HG02759 (cell line): ENCODE data around the gene ANKS6.

Experiments used
- ATAC-seq: cut with Tn5 transposase; IDR thresholded peaks from one replicate; pipeline ENCODE4 v1.9.1; 2021; ENCODE audit warnings: mild to moderate bottlenecking, moderate library complexity; ENCODE audit not compliant: unreplicated experiment

Gene ANKS6

DNA sequence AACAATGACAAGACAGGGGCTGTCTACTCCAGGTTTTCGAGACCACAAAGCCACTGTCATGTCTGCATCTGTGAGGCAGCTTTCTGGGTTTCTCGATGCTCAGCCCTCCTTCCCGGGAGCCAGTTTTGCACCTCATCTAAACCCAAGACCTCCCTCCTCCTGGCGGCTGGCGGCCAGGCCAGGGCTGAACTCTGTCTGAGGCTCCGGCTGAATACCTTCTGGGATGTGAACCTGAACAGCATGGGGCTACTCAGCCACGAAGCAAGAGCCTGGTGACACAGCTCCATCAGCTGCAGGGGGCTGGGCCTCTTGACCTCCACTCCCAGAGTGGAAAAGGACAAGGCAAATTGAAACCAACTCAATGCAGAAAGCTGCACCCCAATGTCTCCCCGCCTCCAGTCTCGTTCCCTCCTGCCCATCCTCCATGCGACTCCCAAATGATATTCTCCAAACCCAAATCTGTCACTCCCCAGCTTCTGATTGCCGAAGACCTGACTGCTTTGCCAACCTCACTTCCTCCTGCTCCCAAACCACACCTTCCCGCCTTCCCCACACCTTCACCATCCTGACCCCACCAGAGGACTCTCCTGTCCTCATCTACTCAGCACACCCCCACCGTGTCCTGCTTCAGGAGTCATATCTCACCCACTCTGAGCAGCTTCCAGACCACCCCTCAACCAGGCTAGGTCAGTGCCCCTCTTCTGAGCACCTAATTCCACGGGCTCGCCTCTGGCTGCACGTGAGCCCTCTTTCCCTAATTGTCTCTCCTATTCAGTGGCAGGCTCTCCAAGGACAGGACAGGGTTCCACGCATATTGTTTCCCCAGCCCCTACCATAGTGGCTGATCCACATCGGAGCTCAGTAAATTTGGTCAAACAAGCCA lies 4.5 kb downstream of the ANKS6 start:
- ATAC-seq, result no peak

DNA sequence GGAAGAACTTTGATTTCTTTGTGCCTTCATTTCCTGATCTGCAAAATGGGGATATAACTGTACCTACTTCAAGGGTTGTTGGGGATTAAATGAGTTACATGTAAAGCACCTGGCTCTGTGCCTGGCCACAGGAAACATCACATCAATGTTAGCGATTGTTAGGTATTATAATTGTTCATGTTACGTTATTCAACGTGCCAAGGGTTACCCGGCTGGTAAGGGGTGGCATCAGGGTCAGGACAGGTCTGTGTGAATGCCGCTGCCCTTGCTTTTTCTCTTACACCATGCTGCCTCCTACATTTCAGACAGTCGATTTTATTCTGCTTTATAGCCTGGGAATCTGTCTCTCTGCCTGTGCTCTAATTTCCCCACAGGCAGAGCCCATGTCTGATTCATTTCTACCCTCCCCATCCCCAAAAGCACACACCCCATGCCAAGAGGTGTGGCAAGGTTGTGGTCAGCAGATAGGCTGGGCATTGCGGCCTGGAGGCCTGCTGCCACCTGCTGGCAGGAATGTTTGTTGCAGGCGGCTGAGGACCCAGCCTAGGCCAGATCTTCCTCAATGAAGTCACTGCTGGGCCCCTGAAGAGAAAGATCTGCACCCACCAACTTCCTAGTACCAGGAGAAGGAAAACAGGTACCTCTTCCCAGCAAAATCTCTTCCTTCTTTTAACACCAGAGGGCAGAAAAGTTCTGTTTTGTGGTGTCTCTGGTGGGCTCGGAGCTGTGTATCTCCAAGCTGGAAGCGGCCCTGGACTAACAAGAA lies 5.3 kb downstream of the ANKS6 start:
- ATAC-seq, result peak; percentile 70

DNA sequence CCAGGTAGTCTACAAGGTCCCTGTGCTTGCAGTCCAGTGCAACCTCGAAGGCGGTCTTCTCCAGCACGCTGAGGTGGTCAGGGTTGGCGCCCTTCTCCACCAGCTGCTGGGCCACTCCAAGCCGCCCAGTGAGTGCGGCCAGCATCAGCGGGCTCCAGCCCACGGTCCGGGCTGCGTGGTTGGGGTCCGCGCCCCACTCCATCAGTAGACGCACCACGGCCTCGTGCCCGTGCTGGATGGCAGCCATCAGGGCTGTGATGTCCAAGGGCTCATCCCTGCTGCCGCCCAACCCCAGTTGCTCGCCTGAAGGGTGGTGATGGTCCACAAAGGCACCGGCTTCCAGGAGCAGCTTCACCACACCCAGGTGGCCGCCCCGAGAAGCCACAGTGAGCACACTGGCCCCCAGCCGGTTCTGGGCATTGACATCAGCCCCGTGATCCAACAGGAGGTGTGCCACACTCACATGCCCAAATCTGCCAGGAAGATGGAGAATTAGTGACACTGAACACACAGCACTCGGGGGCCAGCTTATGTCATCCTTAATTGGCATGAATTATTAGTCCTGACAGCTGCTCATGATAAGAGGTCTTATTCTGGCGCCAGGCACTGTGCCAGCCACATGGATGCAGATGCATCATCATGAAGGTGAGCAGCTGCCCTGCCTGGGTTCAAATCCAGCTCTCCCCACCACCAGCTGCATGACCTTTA lies 6.1 kb downstream of the ANKS6 start:
- ATAC-seq, result no peak

GRCh38 chr9:98789483-98790133 lies 6.7 kb downstream of the ANKS6 start:
- ATAC-seq, result no peak

DNA sequence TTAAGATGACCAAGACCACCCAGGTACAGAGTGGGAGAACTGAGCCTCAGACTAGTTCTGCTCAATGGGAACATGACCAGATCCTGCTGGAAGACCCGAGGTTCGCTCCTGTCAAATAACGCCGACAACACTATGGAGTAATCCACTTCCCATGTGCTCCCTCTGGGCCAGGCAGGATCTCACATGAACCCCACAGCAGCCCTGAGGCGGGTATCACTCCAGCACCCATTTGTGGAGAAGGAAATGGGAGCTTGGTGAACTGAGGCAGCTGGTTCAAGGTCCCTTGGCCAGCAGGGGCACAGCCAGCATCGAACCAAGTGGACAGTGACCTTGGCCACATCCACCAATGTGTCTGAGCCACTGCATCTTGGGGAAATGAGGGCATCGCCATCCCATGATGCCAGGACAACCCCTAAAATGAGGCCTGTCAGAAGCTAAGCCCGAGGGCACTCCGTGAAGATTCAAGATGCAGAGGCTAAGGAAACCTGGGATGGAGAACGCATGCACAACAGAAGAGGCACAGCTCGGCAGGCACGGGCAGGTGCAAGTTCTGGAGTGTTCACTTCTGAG lies 8.5 kb downstream of the ANKS6 start:
- no peak for ATAC-seq

- no peak for ATAC-seq
Observed at GRCh38 chr9:98786750-98787510, 9.4 kb downstream of the ANKS6 start.

- no peak for ATAC-seq
Observed at GRCh38 chr9:98784831-98785806, 11.2 kb downstream of the ANKS6 start.

GRCh38 chr9:98783518-98784226 lies 12.7 kb downstream of the ANKS6 start:
- no peak for ATAC-seq

GRCh38 chr9:98781588-98782383 lies 14.6 kb downstream of the ANKS6 start:
- ATAC-seq, result no peak

DNA sequence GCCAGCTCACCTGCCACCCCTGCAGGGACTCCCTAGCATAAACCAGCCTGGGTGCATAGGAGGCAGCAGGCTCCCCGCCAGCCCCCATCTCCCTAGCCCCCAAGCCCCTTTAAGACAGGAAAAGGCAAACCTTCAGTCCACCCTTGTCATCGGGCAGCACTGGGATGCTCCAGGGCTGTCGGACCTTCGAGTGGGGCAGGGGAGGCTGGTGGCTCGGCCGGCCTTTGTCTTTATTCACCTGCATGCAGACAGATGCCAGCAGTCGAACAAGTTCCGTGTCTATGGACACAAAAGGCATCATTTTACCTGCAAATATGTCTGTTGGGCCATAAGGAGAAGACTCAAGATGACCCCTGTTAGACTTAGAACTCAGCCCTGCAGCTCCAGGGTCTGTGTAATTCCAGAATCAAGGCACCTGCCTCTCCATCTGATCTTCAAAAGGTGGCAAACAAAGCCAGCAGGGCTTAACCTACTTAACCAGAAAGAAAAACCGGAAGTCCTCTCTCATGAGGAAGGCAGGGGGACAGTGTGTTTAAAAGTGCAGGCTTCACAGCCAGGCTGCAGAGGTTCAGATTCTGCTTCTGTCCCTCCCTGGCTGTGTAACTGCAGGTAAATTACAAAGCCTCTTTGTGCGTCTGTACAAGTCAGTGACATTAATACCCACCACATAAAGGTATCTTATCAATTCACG lies 16.2 kb downstream of the ANKS6 start:
- no peak for ATAC-seq

DNA sequence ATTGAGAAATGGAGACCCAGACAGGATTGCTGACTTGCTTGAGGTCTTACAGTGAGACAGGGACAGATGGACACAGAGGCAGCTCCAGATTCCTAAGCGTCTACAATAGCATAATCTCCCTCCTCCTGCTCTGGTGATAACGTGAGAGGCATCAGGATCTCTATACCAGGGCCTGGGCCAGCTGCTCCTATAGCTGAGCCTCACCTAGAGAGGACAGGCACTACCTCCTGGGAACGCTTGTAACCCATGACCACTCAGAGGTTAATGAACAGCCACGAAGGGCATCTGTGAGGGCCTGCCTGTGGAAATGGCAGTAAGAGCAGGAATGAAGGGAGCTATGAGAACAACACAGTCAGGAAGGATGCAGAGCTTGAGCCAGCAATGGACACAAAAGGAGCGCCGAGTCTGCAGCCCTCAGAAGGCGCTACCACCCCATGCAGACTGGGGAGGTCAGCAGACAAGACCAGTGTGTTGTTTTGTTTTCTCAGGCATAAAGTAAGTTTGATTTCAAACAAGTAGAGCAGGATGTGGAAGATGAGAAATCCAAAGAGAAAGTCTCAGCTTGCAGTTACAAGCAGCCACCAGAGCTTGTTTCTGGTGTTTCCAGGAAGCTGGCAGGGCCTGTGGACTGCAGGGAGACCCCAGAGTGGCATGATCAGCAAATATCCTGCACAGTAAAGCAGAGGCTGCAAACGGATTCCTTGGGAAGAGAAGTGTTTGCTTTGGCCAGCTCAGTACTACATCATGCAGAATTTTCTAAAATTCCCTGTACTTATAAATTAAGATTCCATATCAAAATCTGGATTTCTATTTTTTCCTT lies 17.4 kb downstream of the ANKS6 start:
- ATAC-seq, result no peak

- ATAC-seq, result no peak
Observed at GRCh38 chr9:98778251-98778650, 18.1 kb downstream of the ANKS6 start.

- ATAC-seq, result no peak
Observed at GRCh38 chr9:98777618-98778017, 18.7 kb downstream of the ANKS6 start.

- no peak for ATAC-seq
Observed at GRCh38 chr9:98775831-98776441, 20.4 kb downstream of the ANKS6 start.

- no peak for ATAC-seq
Observed at GRCh38 chr9:98774746-98775145, 21.6 kb downstream of the ANKS6 start.
